ENCODE results near the gene TMEM259. TPM values are rescaled to one million over a fixed set of nuclear protein-coding genes. Genes with fewer than 3 reads are reported as not detected.

The TMEM259 gene
- total RNA-seq, 1 donor from 2014 or later: 119 TPM

GRCh38 chr19:992670-993055 lies 28.3 kb downstream of the TMEM259 start:
- no peak for TF ChIP-seq CTCF (IDR thresholded peaks at IDR 0.05; ENCODE audit: borderline replicate concordance)
- Histone ChIP-seq H3K9me3 (replicated peaks) (no peaks in the 10 kb centered on the region), H3K27me3 (ENCODE audit: low read depth) (peaks cover 29% of the 10 kb centered on the region), H3K27ac (replicated peaks) (no peak overlapping the region), H3K36me3 (peaks cover 49% of the 10 kb centered on the region), H3K4me1 (peaks cover 11% of the 10 kb centered on the region), H3K4me3 (no peak overlapping the region)
- intact Hi-C loops (cut with micrococcal nuclease): no loop called here
- DNase-seq: no peak

- Histone ChIP-seq H3K9me3 (replicated peaks) (no peaks in the 10 kb centered on the region), H3K27me3 (ENCODE audit: low read depth) (peaks cover 23% of the 10 kb centered on the region), H3K4me3 (no peak overlapping the region), H3K36me3 (peaks cover 52% of the 10 kb centered on the region), H3K27ac (replicated peaks) (no peak overlapping the region), H3K4me1 (peaks cover 11% of the 10 kb centered on the region)
- no peak for TF ChIP-seq CTCF (IDR thresholded peaks at IDR 0.05; ENCODE audit: borderline replicate concordance)
- intact Hi-C loops (cut with micrococcal nuclease): no loop called here
- DNase-seq: no peak
These were observed 28.8 kb downstream of the TMEM259 start for GRCh38 chr19:991932-992669.

- Histone ChIP-seq H3K9me3 (replicated peaks) (no peaks in the 10 kb centered on the region), H3K4me1 (peaks cover 8% of the 10 kb centered on the region), H3K36me3 (peaks cover 58% of the 10 kb centered on the region), H3K4me3 (no peak overlapping the region), H3K27ac (replicated peaks) (no peak overlapping the region), H3K27me3 (ENCODE audit: low read depth) (peaks cover 16% of the 10 kb centered on the region)
- intact Hi-C loops (cut with micrococcal nuclease): no loop called here
- TF ChIP-seq CTCF (IDR thresholded peaks at IDR 0.05; ENCODE audit: borderline replicate concordance): no peak
- DNase-seq: no peak
These were observed 29.6 kb downstream of the TMEM259 start for GRCh38 chr19:991174-991931.

- intact Hi-C loops (cut with micrococcal nuclease): no loop called here
- H3K4me3 ChIP-seq: no peak overlapping the region
- no peak overlapping the region for H3K27ac ChIP-seq (replicated peaks)
- no peaks in the 10 kb centered on the region for H3K9me3 ChIP-seq (replicated peaks)
- no peak for DNase-seq
- no peak for TF ChIP-seq CTCF (IDR thresholded peaks at IDR 0.05; ENCODE audit: borderline replicate concordance)
- H3K27me3 ChIP-seq (ENCODE audit: low read depth): peaks cover 10% of the 10 kb centered on the region
- peaks cover 64% of the 10 kb centered on the region for H3K36me3 ChIP-seq
- peaks cover 2% of the 10 kb centered on the region for H3K4me1 ChIP-seq
These were observed 30.2 kb downstream of the TMEM259 start for GRCh38 chr19:990746-991145.

- intact Hi-C loops (cut with micrococcal nuclease): no loop called here
- peaks cover 6% of the 10 kb centered on the region for H3K4me1 ChIP-seq
- peaks cover 4% of the 10 kb centered on the region for H3K27me3 ChIP-seq (ENCODE audit: low read depth)
- no peak for TF ChIP-seq CTCF (IDR thresholded peaks at IDR 0.05; ENCODE audit: borderline replicate concordance)
- H3K27ac ChIP-seq (replicated peaks): no peak overlapping the region
- H3K4me3 ChIP-seq: no peak overlapping the region
- no peaks in the 10 kb centered on the region for H3K9me3 ChIP-seq (replicated peaks)
- peaks cover 64% of the 10 kb centered on the region for H3K36me3 ChIP-seq
- DNase-seq: no peak
These were observed 30.8 kb downstream of the TMEM259 start for GRCh38 chr19:990119-990571.
